AG08395 (cell line): Measurements from ENCODE around the gene RTN4RL1.
"Not testable (repeated sequence)": the region's sequence is repeated elsewhere in the genome, so short reads cannot be mapped to it uniquely, and the experiment has no call there.

Experiments used
- DNase-seq: peaks from one replicate; pipeline ENCODE4 v3.0.0; 2012; ENCODE audit warnings: mixed read lengths, low spot score

RTN4RL1 gene

DNA sequence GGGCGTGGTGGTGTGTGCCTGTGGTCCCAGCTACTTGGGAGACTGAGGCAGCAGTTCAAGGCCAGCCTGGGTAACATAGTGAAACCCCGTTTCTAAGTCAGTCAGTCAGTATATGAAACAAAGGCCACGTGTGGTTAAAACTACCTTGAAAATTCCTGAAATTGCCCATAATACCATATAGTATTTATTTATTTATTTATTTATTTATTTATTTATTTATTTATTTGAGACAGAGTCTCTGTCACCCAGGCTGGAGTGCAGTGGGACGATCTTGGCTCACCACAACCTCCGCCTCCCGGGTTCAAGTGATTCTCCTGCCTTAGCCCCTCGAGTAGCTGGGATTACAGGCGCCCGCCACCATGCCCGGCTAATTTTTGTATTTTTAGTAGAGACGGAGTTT, 129.7 kb downstream of the RTN4RL1 start:
- not testable (repeated sequence) for DNase-seq

DNA sequence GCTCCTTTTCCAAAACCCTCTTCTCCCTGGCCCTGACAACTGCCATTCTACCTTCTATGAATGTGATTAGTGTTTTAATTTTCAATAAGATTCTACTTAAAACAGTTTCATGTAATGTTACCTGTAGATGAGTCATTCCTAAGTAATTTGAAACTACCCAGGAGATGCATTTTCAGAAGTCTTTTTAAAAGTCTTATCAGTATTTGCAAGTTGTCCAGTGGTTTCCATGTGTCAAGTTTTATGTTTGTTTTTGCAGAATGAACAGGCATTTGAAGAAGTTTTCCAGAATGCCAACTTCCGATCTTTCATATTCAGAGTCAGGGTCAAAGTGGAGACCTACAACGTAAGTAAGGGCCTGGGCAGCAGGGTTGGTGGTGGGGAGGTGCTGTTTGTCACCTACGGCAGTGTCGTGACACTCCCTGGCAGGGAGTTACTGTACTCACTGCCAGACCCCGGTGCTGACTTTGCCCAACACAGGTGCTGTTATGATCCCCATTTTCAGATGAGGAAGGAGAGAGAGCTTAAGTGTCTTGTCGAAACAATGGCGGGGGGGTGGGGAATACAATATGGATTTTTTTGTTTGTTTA, 130.3 kb downstream of the RTN4RL1 start:
- DNase-seq: no peak

DNA sequence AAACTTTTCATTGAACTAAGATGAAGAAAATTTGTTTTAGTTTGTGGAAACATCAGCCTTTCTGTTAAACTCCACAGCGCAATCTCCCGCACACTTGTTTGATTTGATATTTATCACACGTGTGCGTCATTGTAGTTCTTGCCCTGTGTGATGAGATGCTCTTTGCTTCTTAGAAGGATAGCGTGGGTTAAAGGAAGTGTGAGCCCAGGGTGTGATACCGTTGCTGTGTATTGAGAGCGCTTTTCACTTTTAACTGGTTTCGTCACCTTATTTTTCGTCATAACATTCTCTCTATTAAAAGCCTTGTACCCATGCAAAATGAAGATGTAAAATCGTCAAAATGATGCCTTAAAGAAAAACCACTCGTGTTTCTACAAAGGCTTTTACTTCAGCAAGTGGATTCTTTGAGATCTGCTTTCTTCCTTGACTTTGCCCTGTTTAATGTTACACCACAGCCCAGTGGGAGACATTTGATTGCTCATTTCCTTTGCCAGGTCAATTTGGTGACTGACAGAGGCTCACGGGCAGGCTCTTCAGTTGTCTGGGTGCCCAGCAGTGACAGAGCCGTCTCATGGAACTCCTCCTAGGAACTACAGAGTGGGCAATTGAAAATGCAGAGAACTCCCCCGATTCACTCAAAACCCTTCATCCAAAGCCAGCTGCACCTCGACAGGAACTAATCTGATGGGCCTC, 134.2 kb downstream of the RTN4RL1 start:
- no peak for DNase-seq

- DNase-seq: no peak
Measured at GRCh38 chr17:1888741-1889140, 136.4 kb downstream of the RTN4RL1 start.
